GM19351 (cell line): ENCODE results near the gene OSBPL5.
"Not testable (repeated sequence)": the region's sequence is repeated elsewhere in the genome, so short reads cannot be mapped to it uniquely, and the experiment has no call there.

Experiments used
- ATAC-seq: cut with Tn5 transposase; IDR thresholded peaks from one replicate; pipeline ENCODE4 v1.9.1; 2021; ENCODE audit warnings: mild to moderate bottlenecking, moderate library complexity; ENCODE audit not compliant: unreplicated experiment

Gene OSBPL5

DNA sequence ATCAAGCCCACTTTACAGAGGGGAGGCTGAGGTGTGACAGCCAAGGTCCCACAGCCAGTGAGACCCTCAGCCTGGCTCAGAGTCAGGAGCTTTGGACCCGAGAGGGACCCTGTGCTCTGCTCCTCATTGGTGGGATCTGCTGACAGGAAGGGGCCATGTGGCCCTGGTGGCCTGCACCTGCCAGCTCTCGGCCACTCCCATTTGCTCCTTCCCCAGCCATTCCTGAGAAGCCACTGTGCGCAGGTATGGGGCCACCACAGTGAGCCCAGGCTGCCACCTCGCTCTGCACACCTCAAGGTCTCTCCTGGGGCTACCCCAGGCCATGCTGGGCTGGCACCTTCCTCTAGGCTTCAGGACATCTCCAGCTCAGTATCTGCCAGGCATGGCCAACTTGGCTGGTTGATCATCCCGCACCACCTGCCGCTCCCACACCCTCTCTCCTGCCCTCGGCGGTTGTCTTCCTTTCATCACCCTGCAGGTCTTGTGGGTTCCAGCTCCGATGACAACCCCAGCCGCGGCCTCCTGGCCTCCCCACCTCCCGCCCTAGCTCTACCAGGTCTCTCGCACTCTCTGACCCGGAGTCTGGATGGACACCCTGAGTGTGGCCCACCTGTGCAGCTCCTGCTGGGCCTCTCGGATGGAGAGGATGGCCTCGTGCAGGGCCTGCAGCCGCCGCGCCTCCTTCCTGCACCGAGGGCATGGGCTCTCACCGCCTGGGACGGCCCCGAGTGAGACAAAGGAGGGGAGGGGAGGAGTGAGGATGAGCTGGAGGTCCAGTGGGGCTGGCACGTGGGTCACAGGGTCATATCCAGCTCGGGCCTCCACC is 75.7 kb downstream of the OSBPL5 start:
- ATAC-seq = no peak

DNA sequence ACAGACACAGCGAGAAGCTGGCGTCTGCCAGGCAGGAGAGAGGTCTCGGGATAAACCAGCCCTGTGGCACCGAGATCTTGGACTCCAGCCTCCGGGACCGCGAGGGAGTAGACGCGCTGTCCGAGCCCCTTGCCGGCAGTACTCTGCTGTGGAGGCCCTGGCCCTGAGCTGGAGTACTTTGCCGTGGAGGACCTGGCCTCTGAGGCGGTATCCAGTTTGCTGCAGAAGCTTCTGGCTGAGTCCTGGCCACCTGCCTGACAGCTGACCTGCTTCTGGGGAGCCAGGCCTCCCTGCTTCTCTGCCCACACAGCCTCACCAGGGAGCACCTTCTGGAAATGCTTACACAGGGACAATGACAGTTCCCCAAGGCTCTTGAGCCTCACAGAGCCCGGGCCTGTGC is 76.3 kb downstream of the OSBPL5 start:
- no peak for ATAC-seq

DNA sequence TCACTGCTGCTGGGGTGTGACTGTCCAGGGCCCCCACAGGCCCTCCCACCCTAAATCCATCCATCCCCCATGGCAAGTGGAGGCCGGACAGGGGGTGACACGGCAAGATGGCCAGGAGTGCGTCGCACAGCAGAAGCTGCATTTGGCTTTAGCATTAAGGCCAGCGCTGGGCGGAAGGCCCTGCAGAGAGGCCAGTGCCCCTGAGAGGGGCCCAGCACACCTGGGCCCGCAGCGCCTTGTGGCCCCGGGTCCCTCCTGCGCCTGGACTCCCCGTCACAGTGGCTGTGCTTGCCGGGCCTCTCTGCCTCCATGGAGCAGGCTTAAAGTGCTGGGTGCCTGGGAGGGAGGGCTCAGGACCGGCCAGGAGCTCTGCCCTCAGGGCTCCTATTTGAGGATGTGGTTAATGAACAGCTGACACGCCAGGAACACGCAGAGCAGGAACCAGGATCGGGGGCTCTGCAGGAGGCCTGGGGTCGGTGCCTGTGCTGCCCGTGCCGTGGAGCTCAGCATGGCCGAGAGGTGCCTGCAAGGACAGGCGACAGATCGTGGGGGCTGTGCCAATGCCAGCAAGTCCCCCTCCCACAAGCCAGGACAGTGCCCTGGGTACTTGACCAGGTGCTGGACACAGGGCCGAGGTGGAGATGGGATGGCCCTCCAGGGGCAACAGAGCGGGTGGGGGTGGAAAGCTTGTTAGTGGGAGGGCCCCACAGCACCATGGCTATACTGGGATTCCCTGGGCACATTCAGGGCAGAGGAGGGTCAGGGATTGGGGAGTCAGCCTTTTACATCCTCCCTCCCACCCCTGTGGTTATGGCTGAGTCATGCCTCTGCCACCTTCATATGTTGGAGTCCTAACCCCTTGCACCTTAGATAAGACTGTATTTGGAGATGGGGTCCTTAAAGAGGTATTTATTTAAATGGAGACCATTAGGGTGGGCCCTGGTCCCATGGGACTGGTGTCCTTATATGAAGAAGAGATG is 77.0 kb downstream of the OSBPL5 start:
- no peak for ATAC-seq

DNA sequence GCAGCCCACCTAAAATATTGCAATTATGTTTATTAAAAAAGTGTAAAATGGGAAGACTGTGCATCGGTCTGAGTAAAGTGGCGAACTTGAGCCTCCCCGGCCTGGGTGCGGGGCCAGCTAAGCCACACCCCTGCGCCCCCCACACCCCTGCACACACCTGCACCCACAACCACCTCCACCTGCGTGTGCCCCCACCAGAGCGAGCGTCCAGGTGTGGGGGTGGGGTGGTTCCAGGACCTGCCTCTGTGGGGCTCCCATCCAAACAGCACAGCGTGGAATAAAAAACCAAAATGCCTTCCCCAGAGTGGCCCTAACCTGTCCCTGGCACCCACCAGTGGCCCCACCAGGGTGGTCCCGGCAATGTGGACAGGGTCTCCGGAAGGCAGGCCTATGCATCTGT is 77.7 kb downstream of the OSBPL5 start:
- ATAC-seq = no peak

DNA sequence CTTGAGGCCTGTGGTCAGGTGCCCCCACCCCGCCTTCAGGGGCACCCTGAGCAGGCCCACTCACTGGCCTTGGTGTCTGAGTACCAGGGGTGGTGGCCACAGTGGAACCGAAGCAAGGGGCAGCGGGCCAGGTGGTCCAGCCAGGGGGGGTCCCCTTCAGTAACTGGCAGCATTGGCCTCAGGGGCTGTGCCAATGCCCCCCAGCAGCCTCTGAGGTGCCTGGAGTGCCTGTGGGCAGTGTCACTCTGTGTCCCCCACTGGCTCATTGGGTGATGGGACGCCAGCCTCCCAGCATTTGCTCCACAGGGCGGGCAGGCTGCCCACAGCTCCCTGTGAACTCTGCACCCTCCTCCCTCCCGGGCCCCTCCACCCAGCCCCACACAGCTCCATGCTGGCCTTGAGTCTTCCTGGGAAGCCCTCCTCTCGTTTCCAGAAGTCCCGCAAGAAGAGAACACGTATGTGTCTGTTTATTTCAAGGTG is 78.4 kb downstream of the OSBPL5 start:
- no peak for ATAC-seq

DNA sequence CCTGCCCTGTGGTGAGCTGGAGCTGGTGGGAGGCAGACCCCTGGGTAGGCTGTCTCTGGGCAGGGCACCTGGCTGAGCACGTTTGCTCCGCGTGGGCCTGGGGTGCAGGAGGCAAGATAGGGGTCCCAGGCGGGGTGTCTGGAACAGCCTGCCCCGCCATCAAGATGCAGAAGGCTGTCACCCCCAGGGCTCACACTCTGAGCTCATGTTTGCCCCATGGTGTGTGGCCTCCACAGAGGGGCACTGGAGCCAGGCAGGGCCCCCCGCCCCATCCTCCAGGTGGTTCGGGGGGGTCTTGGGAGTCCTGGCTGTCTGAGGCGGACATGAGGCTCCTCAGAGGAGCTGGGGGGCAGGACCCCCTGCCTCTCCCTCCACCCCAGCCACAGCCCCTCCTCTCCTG is 79.0 kb downstream of the OSBPL5 start:
- ATAC-seq = no peak

DNA sequence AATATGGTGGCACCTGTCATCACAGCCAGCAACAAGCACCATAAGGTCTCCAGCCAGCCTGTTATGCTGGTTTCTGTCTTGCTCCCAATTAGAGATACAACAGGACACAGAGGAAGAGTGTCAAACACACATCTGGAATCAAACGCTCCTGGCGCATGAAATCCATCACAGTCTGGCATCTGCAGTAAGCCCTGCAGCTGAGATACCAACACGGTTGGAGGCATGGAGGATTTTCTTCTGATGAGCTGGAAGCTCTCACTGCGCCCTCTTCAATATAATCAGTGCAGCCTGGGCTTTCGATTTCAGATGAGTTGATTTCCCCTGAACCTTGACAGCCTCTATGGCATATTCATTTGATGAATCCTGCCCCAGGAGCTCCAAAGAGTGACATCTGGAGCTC is 80.1 kb downstream of the OSBPL5 start:
- no peak for ATAC-seq

DNA sequence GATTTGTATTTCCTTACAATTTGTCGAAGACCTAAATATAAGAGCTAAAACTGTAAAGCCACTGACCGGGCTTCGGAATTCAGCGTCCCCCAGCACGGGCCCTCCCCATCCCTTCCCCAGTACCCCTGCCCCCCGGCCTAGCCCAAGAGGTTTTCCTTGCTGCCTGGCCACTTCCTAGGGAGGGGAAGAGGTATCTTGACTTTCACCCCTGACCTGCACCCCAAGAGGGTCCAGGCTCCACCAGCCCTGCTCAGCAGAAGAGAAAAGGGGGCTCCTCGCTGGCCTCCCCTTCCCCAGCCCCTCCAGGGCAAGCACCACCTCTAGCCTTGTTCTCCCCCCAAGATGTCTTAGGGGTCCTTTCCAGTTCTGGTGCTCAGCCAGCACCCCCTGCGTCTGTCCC is 81.8 kb downstream of the OSBPL5 start:
- ATAC-seq = no peak

DNA sequence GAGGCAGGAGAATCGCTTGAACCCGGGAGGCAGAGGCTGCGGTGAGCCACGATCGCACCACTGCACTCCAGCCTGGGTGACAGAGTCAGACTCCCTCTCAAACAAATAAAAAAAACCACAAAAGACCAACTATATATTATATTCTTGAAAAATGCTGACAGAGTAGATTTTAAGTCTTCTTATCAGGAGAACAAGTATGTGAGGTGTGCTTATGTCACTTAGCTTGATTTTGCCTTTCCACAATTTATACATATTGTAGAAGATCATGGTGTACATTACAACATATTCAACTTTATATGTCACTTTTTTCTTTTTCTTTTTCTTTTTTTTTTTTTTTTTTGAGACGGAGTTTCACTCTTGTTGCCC is 83.7 kb downstream of the OSBPL5 start:
- no peak for ATAC-seq

DNA sequence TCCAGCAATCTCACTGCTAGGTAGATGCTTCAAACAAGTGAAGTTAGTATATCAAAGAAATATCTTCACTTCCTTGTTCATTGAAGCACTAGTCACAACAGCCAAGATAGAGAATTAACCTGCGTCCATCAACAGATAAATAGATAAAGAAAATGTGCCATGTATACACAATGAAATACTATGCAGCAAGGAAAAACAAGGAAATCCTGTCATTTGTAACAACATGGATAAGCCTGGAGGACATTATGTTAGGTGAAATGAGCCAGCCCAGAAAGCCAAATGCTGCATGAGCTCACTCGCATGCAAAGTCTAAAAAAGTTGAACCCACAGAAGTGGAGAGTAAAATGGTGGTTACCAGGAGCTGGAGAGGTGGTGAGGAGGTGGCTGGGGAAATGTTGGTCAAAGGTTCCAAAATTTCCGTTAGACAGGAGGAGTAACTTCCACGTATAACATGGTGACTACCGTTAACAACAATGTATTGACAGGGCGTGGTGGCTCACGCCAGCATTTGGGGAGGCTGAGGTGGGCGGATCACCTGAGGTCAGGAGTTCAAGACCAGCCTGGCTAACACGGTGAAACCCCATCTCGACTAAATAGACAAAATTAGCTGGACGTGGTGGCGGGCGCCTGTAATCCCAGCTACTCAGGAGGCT is 84.3 kb downstream of the OSBPL5 start:
- no peak for ATAC-seq

DNA sequence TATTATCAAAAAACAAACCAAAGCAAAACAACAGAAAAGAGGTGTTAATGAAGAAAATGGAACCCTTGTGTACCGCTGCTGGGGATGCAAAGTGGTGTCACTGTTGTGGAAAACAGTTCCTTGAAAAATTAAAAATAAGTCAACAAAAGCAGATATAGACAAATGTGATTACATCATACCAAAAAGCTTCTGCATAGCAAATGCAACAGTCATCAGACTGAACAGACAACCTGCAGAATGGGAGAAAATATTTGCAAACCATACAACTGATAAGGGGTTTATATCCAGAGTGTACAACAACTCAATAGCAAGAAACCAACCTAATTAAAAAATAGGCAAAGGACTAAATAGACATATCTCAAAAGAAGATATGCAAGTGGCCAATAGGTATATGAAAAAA is 85.0 kb downstream of the OSBPL5 start:
- no peak for ATAC-seq

DNA sequence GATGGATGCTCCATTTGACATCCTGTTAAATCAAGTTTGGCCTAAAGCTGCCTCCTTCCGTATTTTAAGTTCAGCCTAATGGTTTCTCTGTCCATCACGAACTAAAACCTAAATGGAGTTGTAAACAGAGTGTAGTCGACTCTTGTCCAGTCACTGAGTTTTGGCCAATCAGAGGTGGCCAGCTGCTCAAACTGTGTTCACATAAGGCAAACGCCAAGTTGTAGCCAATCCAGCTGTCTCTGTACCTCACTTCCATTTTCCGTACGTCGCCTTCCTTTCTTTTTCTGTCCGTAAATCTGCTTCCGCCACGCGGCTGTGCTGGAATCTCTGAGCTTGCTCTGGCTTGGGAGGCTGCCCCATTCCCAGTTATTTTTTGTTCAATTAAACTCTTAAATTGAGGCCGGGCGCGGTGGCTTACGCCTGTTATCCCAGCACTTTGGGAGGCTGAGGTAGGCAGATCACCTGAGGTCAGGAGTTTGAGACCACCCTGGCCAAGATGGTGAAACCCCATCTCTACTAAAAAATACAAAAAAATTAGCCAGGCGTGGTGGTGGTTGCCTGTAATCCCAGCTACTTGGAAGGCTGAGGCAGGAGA is 87.2 kb downstream of the OSBPL5 start:
- no peak for ATAC-seq

DNA sequence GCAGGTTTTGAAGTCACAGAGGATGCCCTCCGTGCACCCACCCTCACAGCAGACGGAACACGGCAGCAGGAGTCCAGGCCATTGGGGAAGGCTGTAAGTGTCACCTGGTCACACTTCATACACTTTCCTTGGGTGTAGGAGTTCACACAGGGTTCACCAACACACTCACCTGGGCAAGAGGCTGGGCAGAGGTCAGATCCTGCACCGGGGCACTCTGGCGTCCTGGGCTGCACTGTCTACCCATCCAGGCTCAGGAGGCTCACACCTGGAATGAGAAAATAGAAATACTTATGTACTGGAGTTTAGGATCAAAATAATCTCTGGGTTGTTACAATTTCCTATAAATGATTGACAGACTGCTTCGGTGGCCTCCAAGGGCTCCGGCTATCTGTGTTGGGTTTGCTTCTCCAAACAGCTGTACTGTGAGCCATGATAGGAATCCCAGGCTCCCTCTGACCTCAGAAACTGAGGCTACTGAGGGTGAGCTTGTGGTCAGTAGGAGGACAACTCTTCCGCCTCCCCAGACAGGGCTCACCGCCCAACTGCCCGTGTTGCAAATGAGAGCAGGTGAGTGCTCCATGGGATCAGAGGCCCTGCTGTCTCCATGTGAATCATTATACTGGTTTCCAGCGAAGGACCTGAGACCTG is 87.8 kb downstream of the OSBPL5 start:
- no peak for ATAC-seq

DNA sequence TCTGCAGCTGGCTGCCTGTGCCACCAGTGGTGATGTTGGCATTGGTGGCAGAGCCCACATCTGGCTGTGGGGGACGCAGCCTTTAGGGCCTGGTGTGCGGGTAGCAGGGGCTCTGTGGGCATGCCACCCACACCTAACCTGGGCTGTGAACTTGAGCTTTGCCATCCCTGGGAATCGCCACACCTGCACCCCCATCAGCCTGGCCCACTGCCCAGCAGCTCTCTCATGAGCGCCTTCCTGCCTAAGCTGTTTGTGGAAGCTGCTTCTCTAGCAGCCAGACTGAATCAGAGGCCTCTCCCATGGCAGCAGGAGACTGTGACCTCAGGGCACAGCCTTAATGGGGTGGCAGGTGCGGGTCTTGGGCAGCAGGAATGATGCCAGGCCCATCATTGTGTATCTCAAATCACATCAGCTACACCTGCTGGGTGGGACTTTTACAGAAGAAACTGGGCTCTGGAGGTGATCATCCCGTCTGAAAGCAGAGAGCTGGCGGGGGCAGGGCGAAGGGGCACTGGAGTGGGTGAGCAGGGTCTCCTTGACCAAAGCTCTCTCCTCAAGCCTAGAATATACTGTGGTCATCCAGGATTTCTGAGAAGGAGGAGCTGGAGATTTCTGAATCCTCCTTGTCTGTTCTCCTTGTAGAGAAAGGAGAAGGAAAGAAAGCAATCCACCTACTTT is 90.1 kb downstream of the OSBPL5 start:
- ATAC-seq = no peak

DNA sequence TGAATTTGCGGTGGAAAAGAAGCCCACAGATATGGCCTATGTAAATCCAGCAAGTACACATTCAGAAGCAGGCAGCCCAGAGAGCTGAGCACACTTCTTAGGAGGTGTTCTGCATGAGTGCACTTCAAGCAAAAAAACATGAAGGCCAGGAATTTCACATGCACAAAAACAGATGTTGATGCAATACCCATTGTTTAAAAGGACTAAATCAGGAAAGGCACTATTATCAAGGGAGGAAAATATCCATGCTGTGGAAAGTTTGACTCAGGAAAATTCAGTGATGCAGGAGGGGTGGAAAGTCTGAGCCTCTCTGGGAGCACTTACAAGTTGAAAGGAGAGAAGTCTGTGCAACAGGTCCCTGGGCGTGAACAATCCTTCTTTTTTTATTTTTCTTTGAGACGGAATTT is 92.1 kb downstream of the OSBPL5 start:
- no peak for ATAC-seq

DNA sequence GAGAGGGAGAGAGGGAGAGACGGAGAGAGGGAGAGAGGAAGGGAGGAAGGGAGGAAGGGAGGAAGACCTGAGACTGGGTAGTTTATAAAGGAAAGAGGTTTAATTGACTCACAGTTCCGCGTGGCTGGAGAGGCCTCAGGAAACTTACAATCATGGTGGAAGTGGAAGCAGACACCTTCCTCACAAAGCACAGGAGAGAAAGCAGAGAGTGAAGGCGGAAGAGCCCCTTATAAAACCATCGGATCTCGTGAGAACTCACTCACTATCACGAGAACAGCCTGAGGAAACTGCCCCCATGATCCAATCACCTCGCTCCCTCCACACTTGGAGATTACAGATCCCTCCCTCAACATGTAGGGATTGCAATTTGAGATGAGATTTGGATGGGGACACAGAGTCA is 95.7 kb downstream of the OSBPL5 start:
- no peak for ATAC-seq

DNA sequence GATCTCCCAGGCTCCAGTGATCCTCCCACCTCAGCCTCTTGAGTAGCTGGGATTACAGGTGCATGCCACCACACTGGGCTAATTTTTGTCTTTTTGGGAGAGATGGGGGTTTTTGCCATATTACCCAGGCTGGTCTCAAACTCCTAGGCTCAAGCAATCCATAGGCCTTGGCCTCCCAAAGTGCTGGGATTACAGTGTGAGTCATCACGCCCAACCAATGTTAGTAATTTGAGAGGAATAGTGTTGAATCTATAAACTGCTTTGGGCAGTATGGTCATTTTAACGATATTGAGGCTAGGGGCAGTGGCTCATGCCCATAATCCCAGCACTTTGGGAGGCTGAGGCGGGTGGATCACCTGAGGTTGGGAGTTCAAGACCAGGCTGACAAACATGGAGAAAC is 98.8 kb downstream of the OSBPL5 start:
- not testable (repeated sequence) for ATAC-seq

DNA sequence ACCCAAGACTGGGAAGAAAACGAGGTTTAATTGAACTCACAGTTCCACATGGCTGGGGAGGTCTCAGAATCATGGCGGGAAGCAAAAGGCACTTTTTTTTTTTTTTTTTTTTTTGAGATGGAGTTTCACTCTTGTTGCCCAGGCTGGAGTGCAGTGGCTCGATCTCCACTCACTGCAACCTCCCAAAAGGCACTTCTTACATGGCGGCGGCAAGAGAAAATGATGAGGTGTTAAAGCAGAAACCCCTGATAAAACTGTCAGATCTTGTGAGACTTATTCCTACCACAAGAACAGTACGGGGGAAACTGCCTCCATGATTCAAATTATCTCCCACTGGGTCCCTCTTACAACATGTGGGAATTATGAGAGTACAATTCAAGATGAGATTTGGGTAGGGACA is 100.4 kb downstream of the OSBPL5 start:
- ATAC-seq = not testable (repeated sequence)

DNA sequence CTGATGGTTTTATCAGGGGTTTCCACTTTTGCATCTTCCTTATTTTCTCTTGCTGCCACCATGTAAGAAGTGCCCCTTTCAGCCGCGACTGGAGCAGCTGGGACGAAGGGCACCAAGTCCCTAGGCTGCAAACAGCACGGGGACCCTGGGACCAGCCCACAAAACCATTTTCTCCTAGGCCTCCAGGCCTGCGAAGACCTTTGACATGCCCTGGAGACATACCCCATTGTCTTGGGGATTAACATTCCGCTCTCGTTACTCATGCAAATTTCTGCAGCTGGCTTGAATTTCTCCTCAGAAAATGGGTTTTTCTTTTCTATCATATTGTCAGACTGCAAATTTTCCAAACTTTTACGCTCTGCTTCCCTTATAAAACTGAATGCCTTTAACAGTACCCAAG is 101.2 kb downstream of the OSBPL5 start:
- ATAC-seq = not testable (repeated sequence)

DNA sequence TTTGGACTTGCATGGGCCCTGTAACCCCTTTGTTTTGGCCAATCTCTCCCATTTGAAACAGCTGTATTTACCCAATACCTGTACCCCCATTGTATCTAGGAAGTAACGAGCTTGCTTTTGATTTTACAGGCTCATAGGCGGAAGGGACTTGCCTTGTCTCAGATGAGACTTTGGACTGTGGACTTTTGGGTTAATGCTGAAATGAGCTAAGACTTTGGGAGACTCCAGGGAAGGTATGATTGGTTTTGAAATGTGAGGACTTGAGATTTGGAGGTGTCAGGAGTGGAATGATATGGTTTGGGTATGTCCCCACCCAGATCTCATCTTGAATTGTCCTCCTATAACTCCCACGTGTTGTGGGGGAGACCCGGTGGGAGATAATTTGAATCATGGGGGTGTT is 101.7 kb downstream of the OSBPL5 start:
- ATAC-seq = not testable (repeated sequence)
